NCI-H510A (cell line): Measurements from ENCODE around the gene OCEL1.
"Not testable (repeated sequence)": the region's sequence is repeated elsewhere in the genome, so short reads cannot be mapped to it uniquely, and the experiment has no call there.

Source experiments
- DNase-seq: peaks from one replicate; lab custom pipeline; 2025; lab: John Stamatoyannopoulos, UW

The OCEL1 gene

DNA sequence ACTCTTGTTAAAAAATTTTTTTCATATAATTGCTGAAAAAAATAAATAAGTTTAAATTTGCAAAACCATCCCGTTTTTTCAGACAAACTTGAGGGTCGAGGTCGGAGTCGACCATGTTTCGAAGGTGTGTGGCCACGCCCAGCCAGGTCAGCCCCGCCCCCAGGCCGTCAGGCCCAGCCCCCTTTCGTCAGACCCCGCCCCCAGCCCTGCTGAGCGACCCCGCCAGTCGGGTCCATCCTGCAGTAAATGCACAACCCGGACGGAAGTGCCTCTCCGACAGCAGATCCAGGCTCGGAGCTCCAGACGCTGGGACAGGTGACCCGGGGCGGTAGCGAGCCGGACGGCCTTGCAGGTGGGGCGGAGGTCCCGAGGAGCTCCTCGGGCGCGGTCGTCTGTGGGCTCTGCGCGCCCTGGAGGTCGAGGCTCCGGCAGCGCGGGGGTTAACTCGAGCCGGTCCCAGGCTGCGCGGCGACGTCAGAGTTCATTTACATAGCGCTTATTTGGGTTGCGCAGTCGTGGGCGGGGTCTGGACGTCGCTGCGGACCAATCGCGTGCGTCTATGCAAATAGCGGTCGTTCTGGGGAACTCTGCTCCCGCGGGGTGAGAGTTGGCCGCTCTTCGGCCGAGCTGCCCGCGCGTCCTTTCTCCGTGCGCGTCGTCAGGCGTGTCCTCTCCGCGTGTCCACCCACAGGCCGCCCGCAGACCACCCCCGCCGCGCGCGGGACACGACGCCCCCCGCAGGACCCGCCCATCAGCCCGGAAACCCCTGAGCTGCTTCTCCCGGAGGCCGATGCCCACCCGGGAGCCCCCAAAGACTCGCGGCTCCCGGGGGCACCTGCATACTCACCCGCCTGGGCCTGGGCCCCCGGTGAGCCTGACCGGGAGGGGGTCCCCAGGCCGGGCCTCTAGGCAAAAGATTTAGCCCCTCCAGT, at the start of gene OCEL1:
OCEL1 (plus strand) TSS at position 225 of the 932 bp plus-strand sequence; CDS start at position 247, 22 bp downstream.
- DNase-seq = peak; percentile 97

DNA sequence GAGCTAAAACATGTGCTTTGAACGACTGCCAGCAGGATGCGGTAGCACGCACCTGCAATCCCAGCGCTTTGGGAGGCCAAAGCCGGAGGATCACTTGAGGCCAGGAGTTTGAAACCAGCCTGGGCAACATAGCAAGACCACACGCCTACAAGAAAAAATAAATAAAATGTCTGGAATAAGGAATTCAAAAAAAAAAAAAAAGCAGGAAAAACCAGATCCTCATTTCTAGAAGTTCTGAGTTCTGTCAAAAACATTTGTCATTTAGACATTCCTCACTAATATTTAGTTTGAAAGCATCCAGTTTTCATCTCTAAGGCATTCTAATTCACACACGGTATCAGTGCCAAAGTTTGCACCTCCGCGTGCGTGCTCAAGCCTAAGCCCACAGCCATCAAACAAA, 47.7 kb upstream of the OCEL1 start:
- no peak for DNase-seq

DNA sequence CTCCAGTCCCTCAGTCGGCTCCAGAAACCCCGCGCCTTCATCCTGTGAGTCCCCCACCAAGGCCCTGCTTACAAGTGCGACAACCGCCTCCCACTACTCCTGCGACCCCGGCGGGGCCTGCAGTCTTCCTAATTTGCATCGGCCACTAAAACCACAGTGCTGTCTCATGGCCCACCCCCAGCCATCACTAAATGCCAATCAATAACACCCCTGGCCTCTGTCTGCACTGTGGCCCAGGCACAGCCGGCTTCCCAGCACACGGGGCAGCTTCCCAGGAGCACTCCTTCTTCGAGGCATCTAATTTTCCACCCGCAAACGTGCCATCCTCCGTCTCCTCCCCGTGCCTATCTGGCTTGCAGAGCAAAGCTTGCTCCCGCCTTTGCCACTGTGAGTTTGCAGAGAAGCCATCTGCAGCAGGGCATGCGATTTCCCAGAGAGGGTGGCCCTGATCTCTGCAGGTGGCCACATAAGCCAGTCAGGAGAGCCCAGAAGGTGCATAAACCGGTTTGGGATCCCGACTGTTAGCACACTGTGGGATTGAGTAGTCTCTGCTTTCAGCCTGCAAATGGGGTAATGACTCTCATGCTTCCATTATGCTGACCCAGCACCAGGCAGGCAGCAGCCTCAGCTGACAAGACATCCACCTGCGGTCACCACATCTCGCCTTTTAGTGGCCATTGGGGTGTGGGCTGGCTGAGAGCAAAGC, 44.9 kb upstream of the OCEL1 start:
- DNase-seq = peak; percentile 84

DNA sequence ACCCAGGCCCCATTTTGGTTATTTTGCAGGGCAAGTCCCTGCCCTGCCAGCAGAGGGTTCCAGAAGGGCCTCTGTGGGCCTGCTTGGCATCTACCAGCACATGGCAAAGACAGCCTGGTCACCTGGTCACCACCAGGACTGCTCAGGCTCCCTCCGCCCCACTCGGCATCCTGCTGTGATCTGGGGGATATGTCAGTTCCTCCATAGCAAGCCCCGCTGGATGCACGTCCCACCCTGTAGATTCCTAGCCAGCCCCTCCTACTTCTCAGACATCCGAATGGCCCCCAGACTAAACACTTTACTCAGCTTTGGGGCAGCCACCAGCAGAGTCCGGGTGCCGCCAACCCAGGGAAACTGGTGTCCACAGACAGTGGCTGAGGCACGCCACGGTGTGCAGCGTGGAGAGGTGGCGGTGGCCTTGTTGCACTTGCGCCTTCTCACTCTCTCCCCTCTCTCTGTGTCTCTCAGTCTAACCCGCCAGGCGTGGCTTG, 42.7 kb upstream of the OCEL1 start:
- DNase-seq = no peak

- DNase-seq = no peak
Observed at GRCh38 chr19:17183858-17184321, 42.1 kb upstream of the OCEL1 start.

DNA sequence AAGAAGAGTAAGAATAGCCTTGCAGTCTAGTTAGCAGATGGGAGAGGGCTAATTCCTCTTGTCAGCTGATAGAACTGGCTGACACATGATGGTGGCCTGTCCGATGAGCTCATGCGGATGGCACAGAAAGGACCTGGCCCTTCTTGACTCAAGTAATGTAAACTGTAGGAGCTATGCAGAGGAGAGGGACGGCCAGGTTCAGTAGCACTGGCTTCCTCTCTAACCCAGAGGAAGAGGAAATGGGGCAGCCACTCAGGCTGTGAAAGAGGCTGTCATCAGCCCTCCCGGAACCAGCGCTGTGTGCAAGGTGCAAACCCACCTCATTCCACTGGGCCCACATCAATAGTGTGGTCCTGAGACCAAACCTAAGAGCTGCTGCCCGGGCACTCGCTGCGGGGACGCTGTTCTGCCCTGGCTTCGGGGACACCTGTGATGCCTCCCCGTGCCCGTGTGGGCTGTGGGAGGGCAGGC, 41.6 kb upstream of the OCEL1 start:
- no peak for DNase-seq

- no peak for DNase-seq
Observed at GRCh38 chr19:17185590-17185989, 40.4 kb upstream of the OCEL1 start.

- not testable (repeated sequence) for DNase-seq
Observed at GRCh38 chr19:17191736-17192135, 34.3 kb upstream of the OCEL1 start.

DNA sequence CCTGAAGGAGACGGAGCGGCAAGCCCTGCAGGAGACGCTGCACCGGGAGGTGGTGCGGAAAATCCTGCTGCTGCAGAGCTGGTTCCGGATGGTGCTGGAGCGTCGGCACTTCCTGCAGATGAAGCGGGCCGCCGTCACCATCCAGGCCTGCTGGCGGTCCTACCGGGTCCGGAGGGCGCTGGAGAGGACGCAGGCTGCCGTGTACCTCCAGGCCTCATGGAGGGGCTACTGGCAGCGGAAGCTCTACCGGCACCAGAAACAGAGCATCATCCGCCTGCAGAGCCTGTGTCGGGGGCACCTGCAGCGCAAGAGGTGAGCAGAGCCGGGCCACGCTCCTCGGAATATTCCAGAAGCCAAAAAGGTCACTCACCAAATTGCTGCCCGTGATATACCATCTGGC, 33.3 kb upstream of the OCEL1 start:
- no peak for DNase-seq

DNA sequence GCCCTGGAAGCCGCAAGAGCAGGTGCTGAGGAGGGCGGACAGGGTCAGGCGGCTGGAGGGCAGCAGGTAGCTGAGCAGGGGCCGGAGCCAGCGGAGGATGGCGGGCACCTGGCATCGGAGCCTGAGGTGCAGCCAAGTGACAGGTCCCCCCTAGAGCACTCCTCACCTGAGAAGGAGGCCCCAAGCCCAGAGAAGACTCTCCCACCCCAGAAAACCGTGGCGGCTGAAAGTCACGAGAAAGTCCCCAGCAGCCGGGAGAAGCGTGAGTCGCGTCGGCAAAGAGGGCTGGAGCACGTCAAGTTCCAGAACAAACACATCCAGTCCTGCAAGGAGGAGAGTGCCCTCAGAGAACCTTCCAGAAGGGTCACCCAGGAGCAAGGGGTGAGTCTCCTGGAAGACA, 31.4 kb upstream of the OCEL1 start:
- no peak for DNase-seq

GRCh38 chr19:17195106-17195505, 30.9 kb upstream of the OCEL1 start:
- DNase-seq = no peak

DNA sequence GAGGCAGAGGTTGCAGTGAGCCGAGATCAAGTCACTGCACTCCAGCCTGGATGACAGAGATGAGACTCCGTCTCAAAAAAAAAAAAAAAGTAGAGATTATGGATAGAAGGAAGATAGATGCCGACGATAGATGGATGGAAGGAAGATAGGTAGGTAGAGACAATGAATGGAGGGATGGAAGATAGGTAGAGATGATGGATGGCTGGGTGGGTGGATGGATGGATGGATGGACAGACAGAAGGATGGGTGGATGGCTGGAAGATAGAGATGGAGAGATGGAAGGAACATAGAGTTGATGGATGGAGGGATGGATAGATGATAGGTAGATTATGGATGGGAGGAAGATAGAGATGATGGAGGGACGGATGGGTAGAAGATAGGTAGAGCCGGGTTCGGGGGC, 29.4 kb upstream of the OCEL1 start:
- no peak for DNase-seq

DNA sequence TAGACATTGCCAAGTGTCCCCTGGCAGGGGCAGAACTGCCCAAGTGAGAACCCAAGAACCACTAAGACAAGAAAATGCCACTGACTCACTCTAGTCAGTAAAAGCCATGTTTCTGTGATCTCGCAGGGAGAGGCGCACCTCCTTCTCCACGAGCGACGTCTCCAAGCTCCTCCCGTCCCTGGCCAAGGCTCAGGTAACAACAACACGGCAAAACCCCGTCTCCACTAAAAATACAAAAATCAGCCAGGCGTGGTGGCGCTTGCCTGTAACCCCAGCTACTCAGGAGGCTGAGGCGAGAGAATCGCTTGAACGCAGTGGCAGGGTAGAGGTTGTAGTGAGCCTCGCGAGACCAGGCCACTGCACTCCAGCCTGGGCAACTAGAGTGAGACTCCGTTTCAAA, 28.4 kb upstream of the OCEL1 start:
- no peak for DNase-seq

DNA sequence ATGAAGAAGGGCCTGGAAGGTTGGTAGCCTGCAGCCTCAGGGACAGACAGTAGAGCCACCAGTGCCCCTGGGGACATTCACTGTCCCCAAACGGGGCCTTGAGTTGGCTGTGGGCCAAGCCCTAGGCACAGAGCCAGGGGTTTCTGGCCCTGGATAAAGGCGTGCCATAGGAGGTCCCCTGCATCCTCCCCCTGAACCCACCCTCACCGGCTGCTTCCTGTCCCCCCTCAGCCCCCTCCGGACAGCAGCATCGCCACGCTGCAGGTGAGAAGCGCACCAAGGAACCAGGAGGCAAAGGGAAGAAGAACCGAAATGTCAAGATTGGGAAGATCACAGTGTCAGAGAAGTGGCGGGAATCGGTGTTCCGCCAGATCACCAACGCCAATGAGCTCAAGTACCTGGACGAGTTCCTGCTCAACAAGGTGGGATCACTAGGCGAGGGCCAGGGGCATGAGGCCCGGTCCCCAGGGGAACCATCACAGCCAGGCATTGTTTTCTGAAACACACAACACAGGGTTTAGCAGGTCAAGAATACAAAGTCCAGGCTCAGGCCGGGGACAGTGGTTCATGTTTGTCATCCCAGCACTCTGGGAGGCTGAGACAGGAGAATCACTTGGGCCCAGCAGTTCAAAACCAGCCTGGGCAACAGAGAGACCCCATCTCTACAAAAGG, 25.5 kb upstream of the OCEL1 start:
- no peak for DNase-seq

DNA sequence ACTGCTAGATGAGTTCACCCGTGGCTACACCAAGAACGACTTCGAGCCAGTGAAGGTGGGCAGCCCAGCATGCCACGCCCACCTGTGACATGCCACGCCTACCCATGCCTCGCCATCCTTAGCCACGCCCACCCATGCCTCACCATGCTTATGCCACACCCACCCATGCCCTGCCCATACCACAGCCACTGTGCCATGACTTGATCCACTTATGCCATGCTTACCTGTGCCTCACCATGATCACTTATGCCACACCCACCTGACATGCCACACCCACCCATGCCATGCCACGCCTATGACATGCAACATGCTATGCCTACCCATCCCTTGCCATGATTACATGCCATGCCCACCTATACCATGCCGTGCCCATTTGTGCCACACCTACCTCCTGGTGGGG, 23.8 kb upstream of the OCEL1 start:
- DNase-seq = no peak

DNA sequence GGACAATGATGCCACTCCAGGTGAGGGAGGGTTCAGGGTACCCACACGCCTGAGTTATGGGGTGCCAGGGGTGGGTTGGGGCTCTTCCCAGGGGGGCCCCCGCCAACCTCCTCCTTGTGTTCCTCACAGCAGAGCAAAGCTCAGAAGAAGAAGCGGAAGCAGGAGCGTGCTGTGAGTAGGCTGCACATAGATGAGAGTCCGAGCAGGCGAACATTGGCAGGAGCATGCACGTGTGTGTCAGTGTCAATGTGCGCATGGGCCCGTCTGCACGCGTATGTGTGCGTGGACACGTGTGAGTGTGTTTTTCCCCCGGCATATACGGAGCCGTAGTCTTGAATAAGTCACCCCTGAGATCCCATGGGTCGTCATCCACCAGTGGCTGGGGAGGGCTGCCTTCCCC, 23.3 kb upstream of the OCEL1 start:
- no peak for DNase-seq

DNA sequence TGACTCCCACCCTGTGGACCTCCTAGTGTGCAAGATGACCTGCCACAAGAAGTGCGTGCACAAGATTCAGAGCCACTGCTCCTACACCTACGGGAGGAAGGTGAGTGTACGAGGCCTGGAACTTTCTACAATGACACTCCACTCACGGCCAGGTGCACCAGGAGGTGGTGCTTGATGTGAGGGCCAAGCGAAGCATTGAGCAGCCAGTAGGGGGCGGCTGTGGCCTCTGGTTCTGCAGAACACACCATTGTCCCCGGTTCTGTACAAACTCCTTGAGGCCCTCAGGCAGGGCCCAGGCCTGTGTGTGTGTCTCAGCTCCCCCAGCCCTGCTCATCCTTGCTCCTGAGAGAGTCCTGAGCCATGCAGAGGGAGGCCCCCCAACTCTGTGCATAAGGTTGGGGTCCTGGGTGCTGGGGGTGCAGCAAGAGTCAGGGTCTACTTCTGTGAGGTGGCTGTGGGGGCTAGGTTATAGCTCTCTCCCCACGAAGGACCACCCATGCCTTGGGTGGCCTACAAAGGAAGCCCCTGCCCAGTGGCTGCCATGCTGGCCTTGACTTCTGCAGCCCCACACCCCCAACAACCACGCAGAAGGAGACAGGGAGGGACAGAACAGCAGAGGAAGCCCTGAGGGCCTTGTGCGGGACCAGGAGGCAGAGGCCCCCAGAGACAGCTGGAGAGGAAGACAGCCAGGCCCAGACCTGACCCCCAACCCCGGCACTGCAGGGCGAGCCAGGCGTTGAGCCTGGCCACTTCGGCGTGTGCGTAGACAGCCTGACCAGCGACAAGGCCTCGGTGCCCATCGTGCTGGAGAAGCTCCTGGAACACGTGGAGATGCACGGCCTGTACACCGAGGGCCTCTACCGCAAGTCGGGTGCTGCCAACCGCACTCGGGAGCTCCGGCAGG, 20.5 kb upstream of the OCEL1 start:
- DNase-seq = no peak

DNA sequence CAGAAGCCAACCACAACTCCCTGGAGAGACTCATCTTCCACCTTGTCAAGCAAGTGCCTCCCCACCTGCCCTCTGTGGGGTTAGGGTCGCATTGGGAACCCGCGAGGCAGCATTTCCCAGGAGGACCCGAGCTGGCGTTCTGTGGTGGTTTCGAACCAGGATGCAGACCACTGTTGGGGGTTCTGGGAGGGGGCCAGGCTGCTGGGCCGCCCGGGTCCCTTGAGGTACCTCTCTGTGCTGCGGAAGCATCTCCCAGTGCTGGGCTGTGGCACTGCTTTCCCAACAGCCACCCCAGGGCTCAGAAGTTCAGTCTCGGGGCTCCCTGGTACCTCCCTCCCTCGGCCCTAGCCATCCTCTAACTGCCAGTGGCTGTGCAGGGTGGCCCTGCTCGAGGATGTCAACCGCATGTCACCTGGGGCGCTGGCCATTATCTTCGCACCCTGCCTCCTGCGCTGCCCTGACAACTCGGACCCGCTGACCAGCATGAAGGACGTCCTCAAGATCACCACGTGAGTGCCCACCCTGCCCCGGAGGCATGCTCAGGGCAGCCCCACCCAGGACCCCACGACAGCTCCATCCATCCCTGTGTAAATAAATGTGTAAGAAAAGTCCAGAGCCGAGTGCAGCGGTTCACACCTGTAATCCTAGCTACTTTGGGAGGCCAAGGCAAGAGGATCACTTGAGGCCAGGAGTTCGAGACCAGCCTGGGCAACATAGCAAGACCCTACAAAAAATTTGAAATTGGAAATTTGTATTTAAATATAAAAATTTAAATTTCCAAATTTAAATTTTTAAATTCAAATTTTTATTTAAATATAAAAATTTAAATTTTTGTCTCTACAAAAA, 19.1 kb upstream of the OCEL1 start:
- no peak for DNase-seq

- DNase-seq = no peak
Observed at GRCh38 chr19:17209126-17210036, 16.6 kb upstream of the OCEL1 start.
